HCT116 (cell line): ENCODE measurements around the gene DAP. TPM values are rescaled to one million over a fixed set of nuclear protein-coding genes. Genes with fewer than 3 reads are reported as not detected.

Experiments used
- ATAC-seq: fragments of 200-7000 bp; cut with Tn5 transposase; 2 replicates; pipeline ENCODE4 v1.9.1; 2020; ENCODE audit warnings: mild to moderate bottlenecking, moderate library complexity
- BruUV-seq: library from RNA; stranded (reverse); fragments of 400-500 nt; replicated peaks from 2 replicates; lab custom pipeline; 2021; lab: Mats Ljungman, UMichigan
- CTCF ChIA-PET: fragments of 300-600 bp; sonication (Branson Sonifier 250); formaldehyde crosslinking; loops from one replicate; lab custom pipeline; 2021; ENCODE audit warnings: antibody characterized with exemption; lab: Charles Lee
- POLR2A ChIA-PET: fragments of 300-600, 350-600 bp; sonication (Branson Sonifier 250); formaldehyde crosslinking; loops from one replicate; lab custom pipeline; 2021; ENCODE audit warnings: antibody characterized with exemption; lab: Charles Lee
- RAD21 ChIA-PET, 2 experiments: fragments of 300-600 bp; sonication (Branson Sonifier 250); formaldehyde crosslinking; loops; one replicate each; lab custom pipeline; 2023; ENCODE audit warnings: low total read pairs in 2 of 2; ENCODE audit not compliant: uncharacterized antibody in 2 of 2, unreplicated experiment in 2 of 2, low non-redundant PET in 1 of 2; lab: Charles Lee
- DNase-seq: peaks from one replicate; pipeline ENCODE4 v3.0.0-alpha.2; 2010; ENCODE audit warnings: low read depth, low spot score
- H2AFZ ChIP-seq: fragments of 200-600 bp; shearing (Covaris generic), sonication (generic); 2 replicates; pipeline ENCODE4 v1.6.1; 2017; ENCODE audit warnings: low read depth, mixed run types, mixed read lengths, antibody characterized with exemption, low read length; ENCODE audit not compliant: poor library complexity, severe bottlenecking
- H3K27ac ChIP-seq: 2 replicates; pipeline ENCODE4 v1.5.1; 2012; ENCODE audit warnings: low read depth, low read length
- H3K27me3 ChIP-seq: fragments of 200-600 bp; sonication (generic); 2 replicates; pipeline ENCODE4 v1.6.1; 2016; ENCODE audit warnings: mixed run types, low read length, mixed read lengths; ENCODE audit not compliant: insufficient read depth
- H3K36me3 ChIP-seq, 2 experiments: fragments of 200-500 bp in 1 of 2; fragments of 200-600 bp in 1 of 2; sonication (Bioruptor generic) in 1 of 2; sonication (generic) in 1 of 2; 2 replicates each; pipeline versions ENCODE4 v1.5.1 to v1.6.1; 2014 to 2016; ENCODE audit warnings: low read length in 2 of 2, inconsistent platforms in 1 of 2, mixed read lengths in 1 of 2, mixed run types in 1 of 2; ENCODE audit not compliant: insufficient read depth in 2 of 2, control insufficient read depth in 1 of 2
- H3K4me1 ChIP-seq, 2 experiments: fragments of 200-600 bp in 1 of 2; sonication (generic) in 1 of 2; 2 replicates each; pipeline versions ENCODE4 v1.5.1 to v1.6.1; 2012 to 2017; ENCODE audit warnings: low read length in 2 of 2, inconsistent platforms in 1 of 2, mild to moderate bottlenecking in 1 of 2, mixed read lengths in 1 of 2, mixed run types in 1 of 2, moderate library complexity in 1 of 2; ENCODE audit not compliant: insufficient read depth in 2 of 2, control insufficient read depth in 1 of 2
- H3K4me2 ChIP-seq: fragments of 200-600 bp; sonication (generic); 2 replicates; pipeline ENCODE4 v1.6.1; 2017; ENCODE audit warnings: mixed run types, low read length, mixed read lengths
- H3K4me3 ChIP-seq, 2 experiments: fragments of 200-600 bp in 1 of 2; sonication (generic) in 1 of 2; replicated peaks in 1 of 2; 2 replicates each; pipeline ENCODE4 v1.5.1; 2011 to 2016; ENCODE audit warnings: low read length in 2 of 2, control low read depth in 1 of 2, low read depth in 1 of 2, mild to moderate bottlenecking in 1 of 2, mixed read lengths in 1 of 2, mixed run types in 1 of 2
- H3K79me2 ChIP-seq: fragments of 200-600 bp; sonication (generic); 2 replicates; pipeline ENCODE4 v1.6.1; 2017; ENCODE audit warnings: mild to moderate bottlenecking, mixed run types, low read length, moderate library complexity, mixed read lengths; ENCODE audit not compliant: insufficient read depth
- H3K9ac ChIP-seq: fragments of 200-600 bp; sonication (generic); 2 replicates; pipeline ENCODE4 v1.6.1; 2016; ENCODE audit warnings: low read length, mixed read lengths
- H3K9me2 ChIP-seq: fragments of 200-600 bp; sonication (generic), shearing (Covaris generic); 2 replicates; pipeline ENCODE4 v1.6.1; 2017; ENCODE audit warnings: mixed run types, mild to moderate bottlenecking, moderate library complexity; ENCODE audit not compliant: insufficient read depth
- H3K9me3 ChIP-seq, 2 experiments: fragments of 200-500 bp in 1 of 2; fragments of 200-600 bp in 1 of 2; sonication (Bioruptor generic) in 1 of 2; sonication (generic) in 1 of 2; 2 replicates each; pipeline ENCODE4 v1.6.1; 2014 to 2017; ENCODE audit warnings: low read length in 2 of 2, mixed read lengths in 2 of 2, inconsistent platforms in 1 of 2, low read depth in 1 of 2, mild to moderate bottlenecking in 1 of 2, mixed run types in 1 of 2, moderate library complexity in 1 of 2; ENCODE audit not compliant: control insufficient read depth in 1 of 2, insufficient read depth in 1 of 2
- H4K20me1 ChIP-seq: fragments of 200-600 bp; sonication (generic), shearing (Covaris generic); 2 replicates; pipeline ENCODE4 v1.6.1; 2017; ENCODE audit warnings: mixed run types, mild to moderate bottlenecking, moderate library complexity; ENCODE audit not compliant: insufficient read depth
- CBX3 ChIP-seq: IDR thresholded peaks from 2 replicates; pipeline ENCODE4 v1.6.1; 2012; ENCODE audit warnings: low read depth
- CEBPB ChIP-seq: IDR thresholded peaks from 2 replicates; pipeline ENCODE4 v1.6.1; 2012; ENCODE audit warnings: low read depth
- EZH2 ChIP-seq: fragments of 200-600 bp; sonication (generic); IDR thresholded peaks from 2 replicates; pipeline ENCODE4 v1.6.1; 2017; ENCODE audit warnings: antibody characterized with exemption, mixed run types
- FOSL1 ChIP-seq: IDR thresholded peaks from 2 replicates; pipeline ENCODE4 v1.6.1; 2012; ENCODE audit warnings: low read depth
- SIN3A ChIP-seq: IDR thresholded peaks from 2 replicates; pipeline ENCODE4 v1.6.1; 2012; ENCODE audit warnings: low read depth
- SP1 ChIP-seq: IDR thresholded peaks from 2 replicates; pipeline ENCODE4 v1.6.1; 2012; ENCODE audit warnings: low read depth
- SRF ChIP-seq: IDR thresholded peaks from 2 replicates; pipeline ENCODE4 v1.6.1; 2012; ENCODE audit warnings: low read depth
- TCF7L2 ChIP-seq: IDR thresholded peaks from 2 replicates; pipeline ENCODE4 v1.7.0; 2011; ENCODE audit warnings: borderline replicate concordance, inconsistent platforms; ENCODE audit not compliant: insufficient read depth, insufficient read length; ENCODE audit errors: extremely low read depth
- ZFX ChIP-seq: fragments of 450-650 bp; IDR thresholded peaks from 2 replicates; pipeline ENCODE4 v1.6.1; 2017
- ZNF274 ChIP-seq: fragments of 200-500 bp; sonication (Bioruptor generic); IDR thresholded peaks from 2 replicates; pipeline ENCODE4 v1.6.1; 2014; ENCODE audit warnings: mild to moderate bottlenecking, low read depth, low read length, inconsistent platforms
- intact Hi-C: fragments of 100-400 bp; cut with micrococcal nuclease; formaldehyde crosslinking; loops from 2 replicates; pipeline ENCODE4 v1.10.0; 2022
- total RNA-seq: library from RNA; stranded (reverse); gene quantifications from one replicate; pipeline ENCODE4 v1.2.1, GENCODE V29; 2021; ENCODE audit not compliant: unreplicated experiment

DAP gene
- total RNA-seq, 1 experiment from 2014 or later: 59.1 TPM

GRCh38 chr5:10708189-10708944 lies 52.7 kb downstream of the DAP start:
- intact Hi-C loops: no loop called here
- no peak for ATAC-seq

GRCh38 chr5:10707198-10708142 lies 53.6 kb downstream of the DAP start:
- H2AFZ ChIP-seq: no peak overlapping the region
- no peak overlapping the region for H3K27ac ChIP-seq
- CTCF ChIA-PET: no interaction called here
- no TSS peak for BruUV-seq
- intact Hi-C loops: no loop called here
- H3K9me2 ChIP-seq: no peaks in the 10 kb centered on the region
- TF ChIP-seq TCF7L2 (no peak), CBX3 (no peak), SP1 (no peak), FOSL1 (no peak), SRF (no peak), SIN3A (no peak)
- H3K79me2 ChIP-seq: peaks cover 4% of the 10 kb centered on the region; the same call in 1 of the 2 replicates
- DNase-seq (no peak), ATAC-seq (no peak)
- H3K4me2 ChIP-seq: peak overlapping the region; percentile 15; the same call in 1 of the 2 replicates
- H3K4me1 ChIP-seq: peaks cover 52 to 65% of the 10 kb centered on the region in 2 experiments
- POLR2A ChIA-PET: no interaction called here
- no peaks in the 10 kb centered on the region for H3K27me3 ChIP-seq
- no peak overlapping the region for H3K4me3 ChIP-seq
- no peaks in the 10 kb centered on the region for H3K36me3 ChIP-seq
- H3K9me3 ChIP-seq: no peaks in the 10 kb centered on the region
- RAD21 ChIA-PET: no interaction called here
- H3K9ac ChIP-seq: no peak overlapping the region
- H4K20me1 ChIP-seq: no peaks in the 10 kb centered on the region

More at GRCh38 chr5:10708189-10708944, 52.7 kb downstream of the DAP start:
- RAD21 ChIA-PET: no interaction called here
- no TSS peak for BruUV-seq
- no peak overlapping the region for H3K27ac ChIP-seq
- H3K9ac ChIP-seq: no peak overlapping the region
- no peak overlapping the region; the same call in 1 of the 2 replicates for H3K4me2 ChIP-seq
- H4K20me1 ChIP-seq: no peaks in the 10 kb centered on the region
- peaks cover 43 to 56% of the 10 kb centered on the region in 2 experiments for H3K4me1 ChIP-seq
- H3K4me3 ChIP-seq: no peak overlapping the region
- no peaks in the 10 kb centered on the region for H3K9me2 ChIP-seq
- no peaks in the 10 kb centered on the region for H3K27me3 ChIP-seq
- H3K36me3 ChIP-seq: no peaks in the 10 kb centered on the region
- CTCF ChIA-PET: no interaction called here
- peaks cover 4% of the 10 kb centered on the region; the same call in 1 of the 2 replicates for H3K79me2 ChIP-seq
- DNase-seq: no peak
- no peak for TF ChIP-seq ZNF274
- TF ChIP-seq ZFX: no peak
- no peak for TF ChIP-seq EZH2
- no peak for TF ChIP-seq CEBPB
- no peak overlapping the region for H2AFZ ChIP-seq
- POLR2A ChIA-PET: no interaction called here
- H3K9me3 ChIP-seq: no peaks in the 10 kb centered on the region
